GM12892 (cell line): ENCODE data around the gene MYO7A.

ENCODE experiments used
- POLR2A ChIP-seq: IDR thresholded peaks from 2 replicates; pipeline ENCODE4 v1.6.1; 2011; ENCODE audit warnings: low read depth, low read length, control low read depth
- POLR2AphosphoS5 ChIP-seq: IDR thresholded peaks from 2 replicates; pipeline ENCODE4 v1.6.1; 2011; ENCODE audit warnings: low read depth, low read length, control low read depth

GRCh38 chr11:77094841-77095365, 33.1 kb upstream of the MYO7A start:
- TF ChIP-seq POLR2AphosphoS5 = no peak
- TF ChIP-seq POLR2A = no peak
